Eye (tissue), 1 donor: ENCODE measurements around the gene ENDOD1.
"Not testable (repeated sequence)": the region's sequence is repeated elsewhere in the genome, so short reads cannot be mapped to it uniquely, and the experiment has no call there.

ENCODE experiments used
- DNase-seq: peaks from one replicate; pipeline ENCODE4 v3.0.0-alpha.2; 2015

Gene ENDOD1, protein sequence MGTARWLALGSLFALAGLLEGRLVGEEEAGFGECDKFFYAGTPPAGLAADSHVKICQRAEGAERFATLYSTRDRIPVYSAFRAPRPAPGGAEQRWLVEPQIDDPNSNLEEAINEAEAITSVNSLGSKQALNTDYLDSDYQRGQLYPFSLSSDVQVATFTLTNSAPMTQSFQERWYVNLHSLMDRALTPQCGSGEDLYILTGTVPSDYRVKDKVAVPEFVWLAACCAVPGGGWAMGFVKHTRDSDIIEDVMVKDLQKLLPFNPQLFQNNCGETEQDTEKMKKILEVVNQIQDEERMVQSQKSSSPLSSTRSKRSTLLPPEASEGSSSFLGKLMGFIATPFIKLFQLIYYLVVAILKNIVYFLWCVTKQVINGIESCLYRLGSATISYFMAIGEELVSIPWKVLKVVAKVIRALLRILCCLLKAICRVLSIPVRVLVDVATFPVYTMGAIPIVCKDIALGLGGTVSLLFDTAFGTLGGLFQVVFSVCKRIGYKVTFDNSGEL

DNA sequence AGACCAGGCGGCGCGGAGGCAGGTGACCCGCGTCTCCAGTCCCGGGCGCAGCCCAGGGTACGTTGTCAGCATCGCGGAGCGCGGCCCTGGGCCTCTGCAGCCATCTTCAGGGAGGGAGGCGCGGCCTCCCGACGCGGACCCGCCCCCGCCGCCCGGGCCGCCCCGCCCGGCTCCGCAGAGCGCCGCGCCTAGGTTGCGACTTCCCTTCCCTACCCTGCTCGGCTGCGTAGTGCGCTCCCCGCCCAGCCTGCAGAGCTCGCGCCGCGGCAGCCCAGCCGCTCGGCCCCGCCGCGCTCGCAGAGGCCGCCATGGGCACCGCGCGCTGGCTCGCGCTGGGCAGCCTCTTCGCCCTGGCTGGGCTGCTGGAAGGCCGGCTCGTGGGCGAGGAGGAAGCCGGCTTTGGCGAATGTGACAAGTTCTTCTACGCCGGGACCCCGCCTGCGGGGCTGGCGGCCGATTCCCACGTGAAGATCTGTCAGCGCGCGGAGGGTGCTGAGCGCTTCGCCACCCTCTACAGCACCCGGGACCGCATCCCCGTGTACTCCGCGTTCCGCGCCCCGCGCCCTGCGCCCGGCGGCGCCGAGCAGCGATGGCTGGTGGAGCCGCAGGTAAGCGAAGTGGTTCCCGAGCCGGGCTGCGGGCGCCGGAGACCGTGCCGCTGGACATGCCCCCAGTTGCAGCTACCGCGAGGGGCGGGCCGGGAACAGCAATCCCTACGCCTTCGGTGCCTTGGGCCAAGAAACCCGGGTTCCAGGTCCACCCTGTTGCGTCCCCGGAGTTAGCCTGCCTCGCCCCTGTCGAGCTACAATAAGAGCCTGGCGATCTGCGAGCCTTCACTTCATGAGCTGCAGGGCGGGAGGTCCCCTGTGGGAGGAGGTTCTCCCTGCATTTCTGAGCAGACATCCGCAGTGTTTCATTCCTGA lies at the start of gene ENDOD1:
ENDOD1 (plus strand) TSS at position 227 of the 923 bp plus-strand sequence; CDS start at position 309, 82 bp downstream.
- peak; percentile 93 for DNase-seq

DNA sequence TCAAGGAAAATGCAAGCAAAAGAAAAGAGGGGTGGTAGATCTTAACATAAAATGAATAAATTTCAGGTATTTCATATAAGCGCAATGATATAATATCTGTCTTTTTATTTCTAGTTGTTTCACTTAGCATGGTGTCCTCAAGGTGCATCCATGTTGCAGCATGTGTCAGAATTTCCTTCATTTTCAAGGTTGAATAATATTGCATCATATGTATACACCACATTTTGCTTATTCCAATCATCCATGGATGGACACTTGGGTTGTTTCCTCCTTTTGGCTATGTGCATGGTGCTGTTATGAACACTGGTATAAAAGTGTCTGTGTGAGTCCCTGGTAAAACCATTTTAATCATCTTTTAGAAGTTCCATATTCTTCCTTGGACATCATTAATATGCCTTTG lies 47.4 kb upstream of the ENDOD1 start:
- no peak for DNase-seq

DNA sequence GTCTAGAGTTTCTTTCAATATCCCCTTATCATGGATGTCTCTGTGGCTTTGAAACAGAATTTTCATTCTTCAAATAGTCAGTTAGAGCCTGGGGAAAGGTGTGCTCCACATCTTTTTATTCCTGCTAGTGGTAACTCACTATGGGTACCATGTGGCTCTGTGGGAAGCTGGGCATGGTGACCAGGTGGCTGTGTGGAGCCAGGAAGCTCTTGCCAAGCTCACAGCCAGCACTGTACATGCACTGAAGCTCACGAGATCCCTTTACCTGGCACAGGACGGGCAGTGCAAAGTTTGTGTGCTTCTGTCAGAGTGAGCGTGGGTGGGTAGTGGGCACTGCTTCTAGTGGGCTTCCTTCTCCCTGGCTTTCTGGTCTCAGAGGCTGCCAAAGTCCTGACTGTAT lies 46.7 kb upstream of the ENDOD1 start:
- no peak for DNase-seq

DNA sequence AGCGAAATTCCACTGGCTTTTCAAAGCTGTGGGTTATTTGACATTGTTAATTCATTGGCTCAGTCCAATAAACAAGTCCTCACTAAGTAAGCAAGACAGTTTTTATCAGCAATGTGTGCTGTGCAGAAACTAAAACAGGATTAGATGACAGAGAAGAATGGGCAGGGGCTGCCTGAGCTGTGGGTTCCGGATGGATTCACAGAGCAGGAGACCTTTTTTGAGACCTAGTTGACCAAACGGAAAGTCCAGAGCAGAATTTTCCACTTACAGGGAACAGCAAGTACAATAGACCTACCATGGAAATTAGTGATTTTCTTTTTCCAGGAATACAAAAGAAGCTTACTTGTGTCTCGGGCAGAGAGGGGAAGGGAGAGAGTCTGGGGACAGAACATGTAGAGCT lies 45.6 kb upstream of the ENDOD1 start:
- DNase-seq, result no peak

DNA sequence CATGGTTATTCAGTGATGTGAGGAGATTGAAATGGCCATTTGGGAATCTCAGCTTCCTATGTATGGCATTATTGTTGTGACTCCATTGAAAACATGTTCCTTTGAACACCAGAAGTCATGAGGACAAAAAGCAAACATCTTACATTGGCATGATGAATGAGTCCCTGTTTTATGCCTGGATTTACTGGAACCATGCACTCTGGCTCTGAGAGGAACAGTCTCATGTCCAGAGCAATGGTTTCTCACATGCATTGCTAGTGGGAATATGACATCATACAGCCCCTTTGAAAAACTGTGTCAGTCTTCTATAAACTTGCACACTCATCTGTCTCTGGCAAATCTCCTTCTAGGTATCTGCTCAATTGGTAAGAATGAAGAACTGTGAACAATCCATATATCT lies 43.8 kb upstream of the ENDOD1 start:
- no peak for DNase-seq

DNA sequence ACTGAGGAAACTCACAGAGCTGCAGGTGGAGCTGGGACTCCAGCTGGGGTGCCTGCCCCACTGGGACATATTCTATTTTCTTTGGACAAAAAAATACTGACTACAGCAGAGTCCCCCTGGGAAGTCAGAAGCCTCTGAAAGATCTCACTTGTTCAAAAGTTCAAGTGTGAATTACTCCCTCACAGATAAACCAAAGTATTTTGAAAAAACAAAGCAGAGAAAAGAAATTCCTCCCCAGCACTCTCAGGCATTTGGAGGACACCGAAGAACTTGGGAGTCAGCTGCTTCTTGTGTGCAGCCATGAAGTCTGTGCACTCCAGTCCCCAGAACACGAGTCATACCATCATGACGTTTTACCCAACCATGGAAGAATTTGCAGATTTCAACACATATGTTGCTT lies 40.5 kb upstream of the ENDOD1 start, which contains the start of gene KDM4F:
KDM4F (plus strand) TSS at position 301 of the 400 bp plus-strand sequence.
- not testable (repeated sequence) for DNase-seq

DNA sequence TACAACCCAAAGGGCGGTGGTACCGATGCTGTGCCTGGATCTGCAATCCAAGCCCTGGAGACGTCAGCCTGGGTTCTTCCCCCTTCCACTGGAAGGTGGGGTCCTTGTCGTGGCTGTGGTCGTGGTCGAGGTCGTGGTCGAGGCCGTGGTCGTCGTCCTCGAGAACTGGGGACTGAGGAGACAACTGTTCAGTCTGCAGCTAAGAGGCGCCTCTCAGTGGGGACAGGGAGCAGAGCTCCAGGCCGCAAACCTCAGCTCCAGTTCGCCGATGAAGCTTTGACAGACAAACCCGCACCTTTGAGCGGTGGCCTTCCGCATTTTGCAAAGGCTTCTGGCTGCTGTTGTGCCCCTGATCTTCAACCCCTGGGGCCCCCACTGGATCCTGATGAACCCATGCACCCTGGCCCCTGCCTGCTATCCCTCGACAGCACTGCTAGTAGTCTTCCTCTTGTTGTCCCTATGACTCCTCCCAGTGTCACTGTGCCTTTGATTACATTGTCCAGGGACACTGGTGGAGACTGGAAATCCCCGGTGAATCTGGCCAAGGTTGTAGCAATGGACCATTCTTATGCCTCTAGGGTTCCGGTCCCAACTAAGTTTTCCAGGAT lies 38.9 kb upstream of the ENDOD1 start:
- DNase-seq, result no peak

DNA sequence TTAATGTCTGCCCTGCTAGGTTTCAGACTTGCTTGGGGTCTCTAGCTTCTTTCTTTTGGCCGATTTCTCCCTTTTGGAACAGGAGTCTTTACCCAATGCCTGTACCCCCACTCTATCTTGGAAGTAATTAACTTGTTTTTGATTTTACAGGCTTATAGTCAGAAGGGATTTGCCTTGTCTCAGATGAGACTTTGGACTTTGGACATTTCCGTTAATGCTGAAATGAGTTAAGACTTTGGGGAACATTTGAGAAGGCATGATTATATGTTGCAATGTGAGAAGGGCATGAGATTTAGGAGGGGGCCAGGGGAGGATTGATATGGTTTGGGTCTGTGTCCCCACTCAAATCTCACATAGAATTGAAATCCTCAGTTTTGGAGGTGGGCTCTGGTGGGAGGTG lies 35.3 kb upstream of the ENDOD1 start:
- no peak for DNase-seq

DNA sequence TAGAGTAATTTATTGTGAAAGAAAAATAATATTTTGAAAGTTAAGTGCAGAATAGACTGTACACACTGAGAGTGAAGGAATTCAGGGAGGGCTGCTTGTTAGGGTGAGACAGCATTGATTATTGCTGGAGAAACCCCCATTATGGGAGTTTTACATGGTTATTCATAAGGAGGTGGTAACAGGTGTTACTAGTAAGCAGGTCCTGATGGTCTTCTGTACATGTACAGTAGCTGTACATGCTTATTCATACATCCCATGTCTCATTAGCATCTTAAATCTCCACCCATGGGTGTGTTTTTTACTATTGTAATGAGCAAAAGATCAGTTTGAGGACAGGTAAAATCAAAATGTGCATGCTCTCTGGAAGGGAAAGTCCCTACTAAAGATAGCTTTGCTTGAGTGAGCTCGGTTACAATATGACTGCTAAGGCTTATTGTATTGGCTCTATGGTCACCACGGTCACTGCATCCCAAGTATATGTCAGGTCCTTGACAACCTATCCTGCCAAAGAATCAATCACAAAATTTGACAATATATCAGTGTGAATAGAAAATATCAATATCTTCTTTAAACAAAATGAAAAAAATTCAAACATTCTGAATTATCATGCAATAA lies 34.3 kb upstream of the ENDOD1 start:
- DNase-seq, result no peak

DNA sequence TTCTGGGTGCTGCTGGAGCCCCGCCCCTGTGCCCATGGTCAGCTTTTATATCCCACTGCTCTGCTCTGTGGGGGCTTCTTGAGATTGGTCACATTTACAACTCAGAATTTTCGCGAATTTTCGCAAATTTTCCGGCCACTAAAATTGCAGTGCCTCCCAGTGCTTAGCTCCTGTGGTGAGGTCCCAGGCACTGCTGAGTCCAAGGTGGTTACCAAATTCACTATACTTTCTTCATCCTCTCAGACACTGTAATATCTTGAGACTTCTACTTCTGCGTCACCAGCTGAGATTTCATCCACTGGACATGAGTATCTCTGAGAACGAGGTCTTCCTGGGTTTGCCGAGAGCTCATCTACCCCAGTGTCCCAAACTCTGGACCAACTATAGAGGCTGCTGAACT lies 31.7 kb upstream of the ENDOD1 start:
- DNase-seq, result no peak

DNA sequence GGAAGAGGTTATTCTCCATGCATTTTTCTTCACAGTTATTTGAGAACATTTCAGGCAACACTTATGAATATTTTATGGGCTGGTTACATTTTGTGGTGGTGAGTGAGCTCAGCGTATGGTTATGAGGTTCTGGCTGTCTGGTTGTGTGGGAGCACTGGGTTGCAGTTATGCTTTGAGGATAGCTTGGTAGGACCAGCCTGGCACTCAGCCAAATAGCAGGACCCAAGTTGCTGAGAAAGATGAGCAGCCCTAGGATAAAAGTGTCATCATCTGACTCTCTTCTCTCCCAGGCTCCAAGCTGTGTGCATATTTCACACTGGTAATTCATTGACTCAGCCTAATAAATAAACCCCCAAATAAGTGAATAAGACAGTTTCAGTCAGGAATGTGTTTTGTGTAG lies 31.0 kb upstream of the ENDOD1 start:
- DNase-seq, result no peak

DNA sequence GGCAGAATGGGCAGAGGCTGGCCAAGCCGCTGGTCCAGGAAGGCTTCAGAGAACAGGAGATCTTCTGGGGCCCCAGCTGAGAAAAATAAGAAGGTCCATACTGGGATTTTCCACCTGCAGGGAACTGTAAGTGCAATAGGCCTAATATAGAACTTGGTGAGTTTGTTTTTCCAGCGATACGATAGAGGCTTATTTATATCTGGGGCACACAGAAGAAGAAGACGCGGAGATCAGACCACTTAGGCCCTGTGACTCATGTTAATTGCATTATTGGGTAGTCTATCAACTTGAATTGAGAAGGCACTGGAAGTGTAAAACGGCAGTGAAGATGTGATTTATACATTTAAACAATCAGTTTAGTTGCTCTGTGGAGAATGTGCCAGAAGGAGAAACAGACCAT lies 30.6 kb upstream of the ENDOD1 start:
- DNase-seq, result no peak

DNA sequence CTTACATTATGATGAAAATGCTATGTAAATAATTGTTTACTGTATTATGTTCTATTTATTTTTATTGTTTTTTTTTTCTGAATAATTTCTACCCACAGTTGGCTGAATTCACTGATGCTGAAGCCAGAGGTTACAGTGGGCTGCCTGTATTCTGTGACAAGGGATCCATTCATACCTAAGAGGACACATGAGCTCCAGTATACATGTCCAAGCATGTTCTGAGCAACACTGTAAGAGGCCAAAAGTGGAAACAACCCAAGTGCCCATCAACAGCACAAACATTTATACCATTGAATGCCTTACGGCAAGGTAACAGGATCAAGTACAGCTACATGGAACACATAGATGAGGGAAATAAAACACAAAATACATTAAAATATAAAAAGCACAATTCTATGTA lies 24.3 kb upstream of the ENDOD1 start:
- DNase-seq, result no peak

DNA sequence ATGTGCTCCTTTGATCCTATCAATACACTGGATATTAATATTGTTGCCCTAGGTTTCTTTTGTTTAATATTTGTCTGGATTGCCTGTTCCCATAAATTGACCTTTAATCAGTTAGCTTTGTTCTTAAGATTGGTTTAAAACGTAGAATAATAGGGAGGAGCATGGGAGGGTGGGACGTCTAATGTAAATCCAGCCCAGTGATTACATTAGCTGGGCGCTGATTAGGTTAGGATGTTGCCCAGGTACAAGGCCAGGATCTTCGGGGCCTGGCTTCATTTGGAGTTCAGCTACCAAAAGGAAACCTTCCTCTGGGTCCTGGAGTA lies 23.0 kb upstream of the ENDOD1 start, which contains the start of gene SRSF8:
SRSF8 (plus strand) TSS at position 204 of the 323 bp plus-strand sequence. CDS start 308 bp downstream, outside the sequence.
- DNase-seq, result no peak

DNA sequence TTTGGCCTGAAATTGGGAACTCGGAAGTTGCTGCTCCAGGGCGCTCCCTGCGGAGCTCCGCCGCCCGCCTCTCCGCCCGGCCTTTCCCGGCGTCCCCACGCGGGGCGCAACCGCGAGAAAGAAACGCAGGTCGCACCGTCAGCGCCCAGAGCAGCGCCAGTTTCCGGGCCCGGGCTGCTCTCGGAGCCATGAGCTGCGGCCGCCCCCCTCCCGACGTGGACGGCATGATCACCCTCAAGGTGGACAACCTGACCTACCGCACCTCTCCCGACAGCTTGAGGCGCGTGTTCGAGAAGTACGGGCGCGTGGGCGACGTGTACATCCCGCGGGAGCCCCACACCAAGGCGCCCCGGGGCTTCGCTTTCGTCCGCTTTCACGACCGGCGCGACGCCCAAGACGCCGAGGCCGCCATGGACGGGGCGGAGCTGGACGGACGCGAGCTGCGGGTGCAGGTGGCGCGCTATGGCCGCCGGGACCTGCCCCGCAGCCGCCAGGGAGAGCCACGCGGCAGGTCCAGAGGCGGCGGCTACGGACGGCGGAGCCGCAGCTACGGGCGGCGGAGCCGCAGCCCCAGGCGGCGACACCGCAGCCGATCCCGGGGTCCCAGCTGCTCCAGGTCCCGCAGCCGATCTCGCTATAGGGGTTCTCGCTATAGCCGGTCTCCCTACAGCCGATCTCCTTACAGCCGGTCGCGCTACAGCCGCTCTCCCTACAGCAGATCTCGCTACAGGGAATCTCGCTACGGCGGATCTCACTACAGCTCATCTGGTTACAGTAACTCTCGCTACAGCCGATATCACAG lies 22.4 kb upstream of the ENDOD1 start:
- peak; percentile 93 for DNase-seq

DNA sequence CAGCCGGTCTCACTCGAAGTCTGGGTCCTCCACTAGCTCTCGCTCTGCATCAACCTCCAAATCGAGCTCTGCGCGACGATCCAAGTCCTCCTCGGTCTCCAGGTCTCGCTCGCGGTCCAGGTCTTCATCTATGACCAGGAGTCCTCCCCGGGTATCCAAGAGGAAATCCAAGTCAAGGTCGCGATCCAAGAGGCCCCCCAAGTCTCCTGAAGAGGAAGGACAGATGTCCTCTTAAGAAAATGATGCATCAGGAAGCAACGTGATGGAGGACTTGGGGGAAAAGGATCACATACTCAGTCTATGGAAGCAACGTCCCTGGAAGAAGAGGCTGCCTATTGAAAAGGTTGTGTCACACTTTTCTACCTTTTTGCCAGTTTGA lies 21.8 kb upstream of the ENDOD1 start:
- DNase-seq, result peak; percentile 92

DNA sequence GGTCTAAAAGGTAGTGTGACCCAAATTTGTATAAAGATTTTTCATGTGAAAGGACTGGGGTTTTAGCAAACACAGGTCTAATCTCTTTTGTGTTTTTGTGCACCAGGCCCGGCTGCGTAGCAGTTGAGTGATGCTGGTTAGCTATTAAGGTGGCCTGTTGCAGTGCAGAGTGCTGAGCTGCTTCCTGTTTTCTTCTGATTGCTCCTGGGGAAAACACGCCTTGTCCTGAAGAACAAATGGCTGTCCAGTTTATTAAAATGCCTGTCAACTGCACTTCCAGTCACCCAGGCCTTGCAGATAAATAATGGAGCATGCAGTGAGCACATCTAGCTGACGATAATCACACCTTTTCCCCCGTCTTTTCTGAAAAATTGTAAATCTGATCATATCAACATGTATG lies 21.1 kb upstream of the ENDOD1 start:
- peak; percentile 94 for DNase-seq

DNA sequence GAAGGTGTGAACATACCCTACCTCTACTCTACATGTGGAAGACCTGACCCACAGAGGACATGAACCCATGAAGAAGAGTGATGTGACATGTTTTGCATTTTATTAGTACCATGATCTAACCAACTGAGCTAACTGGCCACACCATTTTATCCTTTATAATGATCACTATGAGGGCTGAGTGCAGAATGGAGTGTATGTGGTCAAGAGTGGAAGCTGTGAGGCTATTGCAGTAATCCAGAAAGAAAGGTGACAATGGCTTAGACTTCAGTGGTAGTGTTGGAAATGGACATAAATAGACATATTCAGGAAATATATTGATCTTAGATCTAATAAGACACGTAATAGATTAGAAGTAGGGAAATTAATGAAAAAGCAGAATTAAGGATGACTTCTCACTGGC lies 19.2 kb upstream of the ENDOD1 start:
- DNase-seq, result no peak

DNA sequence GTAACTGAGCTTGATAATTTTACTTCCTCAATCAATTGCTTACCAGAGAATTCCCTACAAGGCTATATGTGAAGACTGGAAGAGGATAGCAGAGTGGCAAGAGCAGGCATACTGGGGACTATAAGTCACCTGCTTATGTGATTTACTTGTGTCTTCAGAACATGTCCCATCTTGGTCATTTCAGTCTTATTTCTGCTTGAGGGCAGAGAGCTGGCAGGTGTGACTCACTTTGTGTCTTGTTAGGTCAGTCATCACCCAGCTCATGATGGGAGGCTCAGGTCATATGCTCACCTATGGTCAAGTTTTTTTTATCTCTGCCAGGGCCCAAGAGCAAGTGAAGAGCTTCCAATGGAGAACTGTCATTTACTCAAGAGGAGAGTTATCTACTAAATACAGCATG lies 16.7 kb upstream of the ENDOD1 start:
- DNase-seq, result no peak

DNA sequence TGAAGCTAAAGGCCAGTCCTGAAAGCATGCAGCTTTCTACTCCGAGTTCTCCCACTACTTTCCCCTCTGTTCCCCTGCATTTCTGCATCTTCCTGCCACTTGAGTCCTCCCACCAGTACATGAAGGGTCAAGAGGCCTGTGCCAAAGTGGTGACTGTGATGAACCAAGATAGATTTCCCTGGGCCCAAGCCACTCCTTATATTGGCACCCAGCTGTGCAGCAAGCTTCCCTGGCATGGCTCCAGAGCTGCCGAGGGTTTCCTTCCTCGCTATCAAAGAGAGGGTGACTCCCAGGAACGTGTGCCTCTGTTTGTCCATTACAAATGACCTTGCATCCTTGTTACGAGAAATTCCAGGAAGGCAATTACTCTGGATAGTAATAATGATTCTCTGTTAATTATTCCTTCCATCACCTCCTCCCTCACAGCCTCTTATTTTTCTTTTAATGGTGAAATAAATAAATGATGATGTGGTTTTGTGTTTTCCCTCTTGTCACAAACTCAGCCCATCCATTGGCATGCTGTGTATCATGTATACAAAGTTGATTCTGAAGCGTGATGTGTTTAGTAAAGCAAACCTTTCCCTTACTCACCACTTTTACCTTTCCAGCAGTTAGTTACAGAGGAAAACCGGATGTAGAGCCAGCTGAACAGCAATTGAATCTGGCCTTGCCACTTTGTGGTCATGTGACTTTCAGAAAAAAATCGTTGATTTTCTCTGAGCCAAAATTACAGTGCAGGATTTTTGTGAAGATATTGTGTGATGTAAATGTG lies 14.7 kb upstream of the ENDOD1 start:
- DNase-seq, result no peak

DNA sequence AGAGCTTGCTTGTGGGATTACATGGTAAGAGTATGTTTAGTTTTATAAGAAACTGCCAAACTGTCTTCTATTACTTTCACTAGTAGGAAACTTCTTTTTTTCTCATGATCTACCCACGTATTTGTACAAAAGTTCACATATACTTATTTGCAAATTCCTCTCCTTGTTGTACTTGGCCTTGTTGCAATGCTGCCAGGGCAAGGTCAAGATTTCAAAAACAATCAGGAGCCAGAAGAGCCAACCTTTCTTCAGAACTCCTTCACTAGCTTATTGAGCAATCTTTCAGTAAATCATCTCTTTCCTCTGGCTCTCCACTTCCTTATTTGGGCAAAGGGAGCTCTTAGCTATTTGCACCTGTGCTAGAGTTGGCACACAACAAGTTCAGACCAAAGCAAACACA lies 13.2 kb upstream of the ENDOD1 start:
- DNase-seq, result no peak
